SK-N-SH treated with all-trans-retinoic acid at 6 μM for 48 hours (cell line): ENCODE measurements around the gene ARID1B.

ENCODE experiments used
- ARNTL ChIP-seq: fragments of 450-650 bp; formaldehyde crosslinking; IDR thresholded peaks from 2 replicates; pipeline ENCODE4 v1.5.0; 2020; ENCODE audit warnings: low read depth, mild to moderate bottlenecking, moderate library complexity, borderline replicate concordance
- OSR1 ChIP-seq: fragments of 250-450 bp; sonication (Bioruptor Pico); IDR thresholded peaks from 2 replicates; pipeline ENCODE4 v1.8.0; 2022; ENCODE audit warnings: moderate library complexity, mild to moderate bottlenecking, inconsistent platforms
- RARB ChIP-seq: fragments of 250-450 bp; sonication (Bioruptor Pico); IDR thresholded peaks from 2 replicates; pipeline ENCODE4 v1.8.0; 2021; ENCODE audit warnings: mild to moderate bottlenecking, moderate library complexity
- TOX ChIP-seq: fragments of 250-450 bp; sonication (Bioruptor Pico); IDR thresholded peaks from 2 replicates; pipeline ENCODE4 v1.8.0; 2021; ENCODE audit warnings: mild to moderate bottlenecking, moderate library complexity, borderline replicate concordance
- ZFP3 ChIP-seq: fragments of 250-450 bp; sonication (Bioruptor Pico); IDR thresholded peaks from 2 replicates; pipeline ENCODE4 v1.5.0; 2020; ENCODE audit warnings: mild to moderate bottlenecking, moderate library complexity
- TF ChIP-seq, protein P1 (sequence below): fragments of 250-450 bp; sonication (Bioruptor Pico); IDR thresholded peaks from 2 replicates; pipeline ENCODE4 v1.8.0; 2020; ENCODE audit warnings: mild to moderate bottlenecking, moderate library complexity, borderline replicate concordance
- TF ChIP-seq, protein P2 (sequence below): fragments of 250-450 bp; sonication (Bioruptor Pico); IDR thresholded peaks from 2 replicates; pipeline ENCODE4 v1.5.0; 2020; ENCODE audit warnings: mild to moderate bottlenecking, moderate library complexity

GRCh38 chr6:156919370-156919769 is 142.2 kb downstream of the ARID1B start:
- no peak for TF ChIP-seq OSR1 (CRISPR knock-in tag)
- TF ChIP-seq, protein P1, sequence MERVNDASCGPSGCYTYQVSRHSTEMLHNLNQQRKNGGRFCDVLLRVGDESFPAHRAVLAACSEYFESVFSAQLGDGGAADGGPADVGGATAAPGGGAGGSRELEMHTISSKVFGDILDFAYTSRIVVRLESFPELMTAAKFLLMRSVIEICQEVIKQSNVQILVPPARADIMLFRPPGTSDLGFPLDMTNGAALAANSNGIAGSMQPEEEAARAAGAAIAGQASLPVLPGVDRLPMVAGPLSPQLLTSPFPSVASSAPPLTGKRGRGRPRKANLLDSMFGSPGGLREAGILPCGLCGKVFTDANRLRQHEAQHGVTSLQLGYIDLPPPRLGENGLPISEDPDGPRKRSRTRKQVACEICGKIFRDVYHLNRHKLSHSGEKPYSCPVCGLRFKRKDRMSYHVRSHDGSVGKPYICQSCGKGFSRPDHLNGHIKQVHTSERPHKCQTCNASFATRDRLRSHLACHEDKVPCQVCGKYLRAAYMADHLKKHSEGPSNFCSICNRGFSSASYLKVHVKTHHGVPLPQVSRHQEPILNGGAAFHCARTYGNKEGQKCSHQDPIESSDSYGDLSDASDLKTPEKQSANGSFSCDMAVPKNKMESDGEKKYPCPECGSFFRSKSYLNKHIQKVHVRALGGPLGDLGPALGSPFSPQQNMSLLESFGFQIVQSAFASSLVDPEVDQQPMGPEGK (CRISPR knock-in tag): no peak
- TF ChIP-seq RARB (CRISPR knock-in tag): no peak
- no peak for TF ChIP-seq ZFP3 (CRISPR knock-in tag)
- no peak for TF ChIP-seq TOX (CRISPR knock-in tag)
- no peak for TF ChIP-seq ARNTL (CRISPR knock-in tag)
- TF ChIP-seq, protein P2, sequence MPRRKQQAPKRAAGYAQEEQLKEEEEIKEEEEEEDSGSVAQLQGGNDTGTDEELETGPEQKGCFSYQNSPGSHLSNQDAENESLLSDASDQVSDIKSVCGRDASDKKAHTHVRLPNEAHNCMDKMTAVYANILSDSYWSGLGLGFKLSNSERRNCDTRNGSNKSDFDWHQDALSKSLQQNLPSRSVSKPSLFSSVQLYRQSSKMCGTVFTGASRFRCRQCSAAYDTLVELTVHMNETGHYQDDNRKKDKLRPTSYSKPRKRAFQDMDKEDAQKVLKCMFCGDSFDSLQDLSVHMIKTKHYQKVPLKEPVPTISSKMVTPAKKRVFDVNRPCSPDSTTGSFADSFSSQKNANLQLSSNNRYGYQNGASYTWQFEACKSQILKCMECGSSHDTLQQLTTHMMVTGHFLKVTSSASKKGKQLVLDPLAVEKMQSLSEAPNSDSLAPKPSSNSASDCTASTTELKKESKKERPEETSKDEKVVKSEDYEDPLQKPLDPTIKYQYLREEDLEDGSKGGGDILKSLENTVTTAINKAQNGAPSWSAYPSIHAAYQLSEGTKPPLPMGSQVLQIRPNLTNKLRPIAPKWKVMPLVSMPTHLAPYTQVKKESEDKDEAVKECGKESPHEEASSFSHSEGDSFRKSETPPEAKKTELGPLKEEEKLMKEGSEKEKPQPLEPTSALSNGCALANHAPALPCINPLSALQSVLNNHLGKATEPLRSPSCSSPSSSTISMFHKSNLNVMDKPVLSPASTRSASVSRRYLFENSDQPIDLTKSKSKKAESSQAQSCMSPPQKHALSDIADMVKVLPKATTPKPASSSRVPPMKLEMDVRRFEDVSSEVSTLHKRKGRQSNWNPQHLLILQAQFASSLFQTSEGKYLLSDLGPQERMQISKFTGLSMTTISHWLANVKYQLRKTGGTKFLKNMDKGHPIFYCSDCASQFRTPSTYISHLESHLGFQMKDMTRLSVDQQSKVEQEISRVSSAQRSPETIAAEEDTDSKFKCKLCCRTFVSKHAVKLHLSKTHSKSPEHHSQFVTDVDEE: no peak
